Measurements from ENCODE around the gene MSANTD3. TPM values are rescaled to one million over a fixed set of nuclear protein-coding genes. Genes with fewer than 3 reads are reported as not detected.

MSANTD3 gene
- total and polyA plus RNA-seq, 2 of the 13 experiments (the other 11 are each of a cell fraction or from before 2014, with no cell fraction given) = 10.1 to 19.2 TPM

DNA sequence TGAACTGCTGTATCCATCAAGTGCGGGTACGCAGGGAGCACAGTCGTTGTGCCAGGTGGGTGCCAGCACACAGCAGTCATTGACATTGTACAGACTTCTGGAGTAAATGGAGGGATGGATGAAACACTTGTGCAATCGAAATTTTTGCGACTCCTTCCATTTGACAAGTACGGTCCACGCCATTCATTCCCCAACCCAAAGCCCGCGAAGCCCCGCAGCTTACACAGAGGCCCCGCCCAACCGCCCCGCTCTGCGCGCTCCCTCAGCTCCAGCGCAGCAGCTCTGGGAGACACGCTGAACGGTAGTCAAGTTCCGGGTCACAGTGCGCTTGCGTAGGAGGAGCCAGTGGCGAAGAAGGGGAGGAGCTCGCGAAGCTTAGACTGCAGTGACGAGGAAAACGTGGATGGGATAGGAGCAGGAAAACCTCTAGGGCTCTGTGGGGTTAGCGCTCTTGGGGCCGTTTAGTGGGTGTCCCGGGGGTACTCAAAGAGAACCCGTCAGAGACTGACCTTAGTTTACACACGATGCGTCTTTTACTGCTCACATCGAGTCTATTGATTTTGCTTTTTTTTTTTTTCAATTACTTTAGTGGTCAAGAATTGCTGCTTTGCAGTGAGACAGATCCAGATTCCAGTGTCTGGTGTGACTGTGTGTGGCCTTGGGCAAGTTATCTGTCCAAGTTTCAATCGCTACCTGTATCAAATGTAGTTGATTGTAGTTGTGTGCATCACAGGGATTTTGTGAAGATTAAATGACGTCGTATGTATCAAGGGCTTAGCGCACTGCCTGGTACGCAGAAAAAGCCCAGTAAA lies 15.3 kb upstream of the MSANTD3 start (continued):
- TF ChIP-seq, protein P1, sequence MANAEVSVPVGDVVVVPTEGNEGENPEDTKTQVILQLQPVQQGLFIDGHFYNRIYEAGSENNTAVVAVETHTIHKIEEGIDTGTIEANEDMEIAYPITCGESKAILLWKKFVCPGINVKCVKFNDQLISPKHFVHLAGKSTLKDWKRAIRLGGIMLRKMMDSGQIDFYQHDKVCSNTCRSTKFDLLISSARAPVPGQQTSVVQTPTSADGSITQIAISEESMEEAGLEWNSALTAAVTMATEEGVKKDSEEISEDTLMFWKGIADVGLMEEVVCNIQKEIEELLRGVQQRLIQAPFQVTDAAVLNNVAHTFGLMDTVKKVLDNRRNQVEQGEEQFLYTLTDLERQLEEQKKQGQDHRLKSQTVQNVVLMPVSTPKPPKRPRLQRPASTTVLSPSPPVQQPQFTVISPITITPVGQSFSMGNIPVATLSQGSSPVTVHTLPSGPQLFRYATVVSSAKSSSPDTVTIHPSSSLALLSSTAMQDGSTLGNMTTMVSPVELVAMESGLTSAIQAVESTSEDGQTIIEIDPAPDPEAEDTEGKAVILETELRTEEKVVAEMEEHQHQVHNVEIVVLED (CRISPR knock-in tag; IDR thresholded peaks at IDR 0.05; ENCODE audit: borderline replicate concordance) = peak; percentile 50; the same call in 1 of the 2 replicates
- TF ChIP-seq ZNF614 (CRISPR knock-in tag; IDR thresholded peaks at IDR 0.05; ENCODE audit: borderline replicate concordance) (peak; percentile 51; the same call in 1 of the 2 replicates), ZNF766 (CRISPR knock-in tag; IDR thresholded peaks at IDR 0.05; ENCODE audit: borderline replicate concordance) (0 out of 2 replicates have a peak, but pooled peaks have one; percentile 59), ZNF350 (CRISPR knock-in tag; IDR thresholded peaks at IDR 0.05; ENCODE audit: borderline replicate concordance, low read depth) (peak; percentile 58; the same call in 1 of the 2 replicates), CREB1 (IDR thresholded peaks at IDR 0.05) (peak; percentile 69; the same call in 1 of the 2 replicates), CREB1 (CRISPR knock-in tag; IDR thresholded peaks at IDR 0.05) (peak; percentile 73), ZNF768 (CRISPR knock-in tag; IDR thresholded peaks at IDR 0.05) (peak; percentile 63; the same call in 1 of the 2 replicates), HNF4G (IDR thresholded peaks at IDR 0.05; ENCODE audit: borderline replicate concordance, low read depth, low read length) (no peak), HNF4G (CRISPR knock-in tag; IDR thresholded peaks at IDR 0.05; ENCODE audit: borderline replicate concordance, low read depth) (no peak), POGZ (CRISPR knock-in tag; IDR thresholded peaks at IDR 0.05) (peak; percentile 81; the same call in 1 of the 2 replicates), KAT8 (CRISPR knock-in tag; IDR thresholded peaks at IDR 0.05) (peak; percentile 93), AGO1 (IDR thresholded peaks at IDR 0.05; ENCODE audit: low read depth, low read length, poor library complexity, severe bottlenecking) (peak; percentile 72)
- TF ChIP-seq, protein P2, sequence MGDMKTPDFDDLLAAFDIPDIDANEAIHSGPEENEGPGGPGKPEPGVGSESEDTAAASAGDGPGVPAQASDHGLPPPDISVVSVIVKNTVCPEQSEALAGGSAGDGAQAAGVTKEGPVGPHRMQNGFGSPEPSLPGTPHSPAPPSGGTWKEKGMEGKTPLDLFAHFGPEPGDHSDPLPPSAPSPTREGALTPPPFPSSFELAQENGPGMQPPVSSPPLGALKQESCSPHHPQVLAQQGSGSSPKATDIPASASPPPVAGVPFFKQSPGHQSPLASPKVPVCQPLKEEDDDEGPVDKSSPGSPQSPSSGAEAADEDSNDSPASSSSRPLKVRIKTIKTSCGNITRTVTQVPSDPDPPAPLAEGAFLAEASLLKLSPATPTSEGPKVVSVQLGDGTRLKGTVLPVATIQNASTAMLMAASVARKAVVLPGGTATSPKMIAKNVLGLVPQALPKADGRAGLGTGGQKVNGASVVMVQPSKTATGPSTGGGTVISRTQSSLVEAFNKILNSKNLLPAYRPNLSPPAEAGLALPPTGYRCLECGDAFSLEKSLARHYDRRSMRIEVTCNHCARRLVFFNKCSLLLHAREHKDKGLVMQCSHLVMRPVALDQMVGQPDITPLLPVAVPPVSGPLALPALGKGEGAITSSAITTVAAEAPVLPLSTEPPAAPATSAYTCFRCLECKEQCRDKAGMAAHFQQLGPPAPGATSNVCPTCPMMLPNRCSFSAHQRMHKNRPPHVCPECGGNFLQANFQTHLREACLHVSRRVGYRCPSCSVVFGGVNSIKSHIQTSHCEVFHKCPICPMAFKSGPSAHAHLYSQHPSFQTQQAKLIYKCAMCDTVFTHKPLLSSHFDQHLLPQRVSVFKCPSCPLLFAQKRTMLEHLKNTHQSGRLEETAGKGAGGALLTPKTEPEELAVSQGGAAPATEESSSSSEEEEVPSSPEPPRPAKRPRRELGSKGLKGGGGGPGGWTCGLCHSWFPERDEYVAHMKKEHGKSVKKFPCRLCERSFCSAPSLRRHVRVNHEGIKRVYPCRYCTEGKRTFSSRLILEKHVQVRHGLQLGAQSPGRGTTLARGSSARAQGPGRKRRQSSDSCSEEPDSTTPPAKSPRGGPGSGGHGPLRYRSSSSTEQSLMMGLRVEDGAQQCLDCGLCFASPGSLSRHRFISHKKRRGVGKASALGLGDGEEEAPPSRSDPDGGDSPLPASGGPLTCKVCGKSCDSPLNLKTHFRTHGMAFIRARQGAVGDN (CRISPR knock-in tag; IDR thresholded peaks at IDR 0.05) = peak; percentile 93
- TF ChIP-seq, protein P3, sequence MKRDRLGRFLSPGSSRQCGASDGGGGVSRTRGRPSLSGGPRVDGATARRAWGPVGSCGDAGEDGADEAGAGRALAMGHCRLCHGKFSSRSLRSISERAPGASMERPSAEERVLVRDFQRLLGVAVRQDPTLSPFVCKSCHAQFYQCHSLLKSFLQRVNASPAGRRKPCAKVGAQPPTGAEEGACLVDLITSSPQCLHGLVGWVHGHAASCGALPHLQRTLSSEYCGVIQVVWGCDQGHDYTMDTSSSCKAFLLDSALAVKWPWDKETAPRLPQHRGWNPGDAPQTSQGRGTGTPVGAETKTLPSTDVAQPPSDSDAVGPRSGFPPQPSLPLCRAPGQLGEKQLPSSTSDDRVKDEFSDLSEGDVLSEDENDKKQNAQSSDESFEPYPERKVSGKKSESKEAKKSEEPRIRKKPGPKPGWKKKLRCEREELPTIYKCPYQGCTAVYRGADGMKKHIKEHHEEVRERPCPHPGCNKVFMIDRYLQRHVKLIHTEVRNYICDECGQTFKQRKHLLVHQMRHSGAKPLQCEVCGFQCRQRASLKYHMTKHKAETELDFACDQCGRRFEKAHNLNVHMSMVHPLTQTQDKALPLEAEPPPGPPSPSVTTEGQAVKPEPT (CRISPR knock-in tag; IDR thresholded peaks at IDR 0.05; ENCODE audit: low read depth) = peak; percentile 44; the same call in 1 of the 2 replicates
- TF ChIP-seq, protein P4, sequence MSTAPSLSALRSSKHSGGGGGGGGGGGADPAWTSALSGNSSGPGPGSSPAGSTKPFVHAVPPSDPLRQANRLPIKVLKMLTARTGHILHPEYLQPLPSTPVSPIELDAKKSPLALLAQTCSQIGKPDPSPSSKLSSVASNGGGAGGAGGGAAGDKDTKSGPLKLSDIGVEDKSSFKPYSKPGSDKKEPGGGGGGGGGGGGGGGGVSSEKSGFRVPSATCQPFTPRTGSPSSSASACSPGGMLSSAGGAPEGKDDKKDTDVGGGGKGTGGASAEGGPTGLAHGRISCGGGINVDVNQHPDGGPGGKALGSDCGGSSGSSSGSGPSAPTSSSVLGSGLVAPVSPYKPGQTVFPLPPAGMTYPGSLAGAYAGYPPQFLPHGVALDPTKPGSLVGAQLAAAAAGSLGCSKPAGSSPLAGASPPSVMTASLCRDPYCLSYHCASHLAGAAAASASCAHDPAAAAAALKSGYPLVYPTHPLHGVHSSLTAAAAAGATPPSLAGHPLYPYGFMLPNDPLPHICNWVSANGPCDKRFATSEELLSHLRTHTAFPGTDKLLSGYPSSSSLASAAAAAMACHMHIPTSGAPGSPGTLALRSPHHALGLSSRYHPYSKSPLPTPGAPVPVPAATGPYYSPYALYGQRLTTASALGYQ (CRISPR knock-in tag; IDR thresholded peaks at IDR 0.05) = 0 out of 2 replicates have a peak, but pooled peaks have one; percentile 53
- TF ChIP-seq, protein P5, sequence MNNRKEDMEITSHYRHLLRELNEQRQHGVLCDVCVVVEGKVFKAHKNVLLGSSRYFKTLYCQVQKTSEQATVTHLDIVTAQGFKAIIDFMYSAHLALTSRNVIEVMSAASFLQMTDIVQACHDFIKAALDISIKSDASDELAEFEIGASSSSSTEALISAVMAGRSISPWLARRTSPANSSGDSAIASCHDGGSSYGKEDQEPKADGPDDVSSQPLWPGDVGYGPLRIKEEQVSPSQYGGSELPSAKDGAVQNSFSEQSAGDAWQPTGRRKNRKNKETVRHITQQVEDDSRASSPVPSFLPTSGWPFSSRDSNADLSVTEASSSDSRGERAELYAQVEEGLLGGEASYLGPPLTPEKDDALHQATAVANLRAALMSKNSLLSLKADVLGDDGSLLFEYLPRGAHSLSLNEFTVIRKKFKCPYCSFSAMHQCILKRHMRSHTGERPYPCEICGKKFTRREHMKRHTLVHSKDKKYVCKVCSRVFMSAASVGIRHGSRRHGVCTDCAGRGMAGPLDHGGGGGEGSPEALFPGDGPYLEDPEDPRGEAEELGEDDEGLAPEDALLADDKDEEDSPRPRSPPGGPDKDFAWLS (CRISPR knock-in tag; IDR thresholded peaks at IDR 0.05; ENCODE audit: borderline replicate concordance) = no peak
